HG03521 (cell line): ENCODE results near the gene SCOC.

Experiments used
- ATAC-seq: cut with Tn5 transposase; IDR thresholded peaks from one replicate; pipeline ENCODE4 v1.9.1; 2021; ENCODE audit warnings: mild to moderate bottlenecking, moderate library complexity; ENCODE audit not compliant: unreplicated experiment

Gene SCOC

GRCh38 chr4:140373328-140374129 lies at the start of gene SCOC:
Gene SCOC, plus strand, starts transcription at chr4:140373646. Its CDS starts 5,525 bp downstream, at chr4:140379171.
- peak; percentile 92 for ATAC-seq

- ATAC-seq = no peak
Measured at GRCh38 chr4:140326395-140326993, 47.0 kb upstream of the SCOC start.

GRCh38 chr4:140330311-140330900 lies 43.0 kb upstream of the SCOC start:
- ATAC-seq = no peak

GRCh38 chr4:140331245-140331644 lies 42.2 kb upstream of the SCOC start:
- no peak for ATAC-seq

GRCh38 chr4:140331876-140332275 lies 41.6 kb upstream of the SCOC start:
- no peak for ATAC-seq

GRCh38 chr4:140332734-140333133 lies 40.7 kb upstream of the SCOC start:
- no peak for ATAC-seq

GRCh38 chr4:140333523-140333922 lies 39.9 kb upstream of the SCOC start:
- ATAC-seq = no peak

- no peak for ATAC-seq
Measured at GRCh38 chr4:140335076-140335475, 38.4 kb upstream of the SCOC start.

- no peak for ATAC-seq
Measured at GRCh38 chr4:140336730-140337129, 36.7 kb upstream of the SCOC start.

GRCh38 chr4:140342620-140343019 lies 30.8 kb upstream of the SCOC start:
- no peak for ATAC-seq

- ATAC-seq = no peak
Measured at GRCh38 chr4:140343303-140343702, 30.1 kb upstream of the SCOC start.

GRCh38 chr4:140344101-140344500 lies 29.3 kb upstream of the SCOC start:
- ATAC-seq = no peak

- no peak for ATAC-seq
Measured at GRCh38 chr4:140344621-140345020, 28.8 kb upstream of the SCOC start.

GRCh38 chr4:140346136-140346535 lies 27.3 kb upstream of the SCOC start:
- ATAC-seq = no peak

- no peak for ATAC-seq
Measured at GRCh38 chr4:140349816-140350215, 23.6 kb upstream of the SCOC start.

- ATAC-seq = no peak
Measured at GRCh38 chr4:140351093-140352075, 22.1 kb upstream of the SCOC start.

GRCh38 chr4:140353786-140354185 lies 19.7 kb upstream of the SCOC start:
- no peak for ATAC-seq

GRCh38 chr4:140355288-140355687 lies 18.2 kb upstream of the SCOC start:
- no peak for ATAC-seq

GRCh38 chr4:140357868-140358267 lies 15.6 kb upstream of the SCOC start:
- ATAC-seq = no peak

GRCh38 chr4:140358281-140358680 lies 15.2 kb upstream of the SCOC start:
- no peak for ATAC-seq
